ELR (cell line): ENCODE results near the gene PRDM16.

Source experiments
- DNase-seq: peaks from one replicate; pipeline ENCODE4 v3.0.0-alpha.2; 2015; ENCODE audit warnings: low read depth

The PRDM16 gene

GRCh38 chr1:3373700-3374405 is 304.9 kb downstream of the PRDM16 start:
- no peak for DNase-seq

GRCh38 chr1:3375245-3375644 is 306.2 kb downstream of the PRDM16 start:
- DNase-seq = no peak

- no peak for DNase-seq
These were observed 308.2 kb downstream of the PRDM16 start for GRCh38 chr1:3377166-3377565.

GRCh38 chr1:3377604-3378279 is 308.7 kb downstream of the PRDM16 start:
- DNase-seq = no peak

GRCh38 chr1:3378411-3379208 is 309.6 kb downstream of the PRDM16 start:
- no peak for DNase-seq

- no peak for DNase-seq
These were observed 310.9 kb downstream of the PRDM16 start for GRCh38 chr1:3379934-3380333.

GRCh38 chr1:3380469-3380868 is 311.5 kb downstream of the PRDM16 start:
- no peak for DNase-seq

GRCh38 chr1:3381901-3382300 is 312.9 kb downstream of the PRDM16 start:
- DNase-seq = no peak

GRCh38 chr1:3382326-3383057 is 313.5 kb downstream of the PRDM16 start:
- no peak for DNase-seq

- DNase-seq = no peak
These were observed 314.7 kb downstream of the PRDM16 start for GRCh38 chr1:3383679-3384078.

- no peak for DNase-seq
These were observed 315.4 kb downstream of the PRDM16 start for GRCh38 chr1:3384407-3384806.

GRCh38 chr1:3386205-3387002 is 317.4 kb downstream of the PRDM16 start:
- no peak for DNase-seq

- DNase-seq = no peak
These were observed 318.4 kb downstream of the PRDM16 start for GRCh38 chr1:3387401-3387800.

GRCh38 chr1:3389093-3389833 is 320.3 kb downstream of the PRDM16 start:
- no peak for DNase-seq

GRCh38 chr1:3390291-3390690 is 321.3 kb downstream of the PRDM16 start:
- no peak for DNase-seq

GRCh38 chr1:3391711-3392110 is 322.7 kb downstream of the PRDM16 start:
- no peak for DNase-seq

GRCh38 chr1:3393024-3393986 is 324.3 kb downstream of the PRDM16 start:
- no peak for DNase-seq

- DNase-seq = no peak
These were observed 325.3 kb downstream of the PRDM16 start for GRCh38 chr1:3393987-3394920.
